Middle frontal gyrus (tissue), 1 donor: Measurements from ENCODE around the gene SMCO3.
A peak's percentile ranks its signal among the peaks of the same experiment; 100 is the strongest.

Experiments used
- DNase-seq: peaks from one replicate; pipeline ENCODE4 v3.0.0-alpha.2; 2015; ENCODE audit warnings: low spot score; ENCODE audit errors: extremely low spot score

The SMCO3 gene

GRCh38 chr12:14828892-14829291, 14.9 kb upstream of the SMCO3 start:
- DNase-seq, result no peak

GRCh38 chr12:14827043-14827442, 13.1 kb upstream of the SMCO3 start:
- no peak for DNase-seq

GRCh38 chr12:14826491-14826890, 12.5 kb upstream of the SMCO3 start:
- DNase-seq, result no peak

GRCh38 chr12:14825256-14825655, 11.3 kb upstream of the SMCO3 start:
- DNase-seq, result no peak

GRCh38 chr12:14824012-14824634, 10.1 kb upstream of the SMCO3 start:
- no peak for DNase-seq

- no peak for DNase-seq
Measured at GRCh38 chr12:14811486-14811885, 2.5 kb downstream of the SMCO3 start.

GRCh38 chr12:14810953-14811483, 3.0 kb downstream of the SMCO3 start:
- no peak for DNase-seq

GRCh38 chr12:14810167-14810952, 3.6 kb downstream of the SMCO3 start:
- DNase-seq, result no peak

GRCh38 chr12:14803830-14804160, 10.2 kb downstream of the SMCO3 start:
- DNase-seq, result no peak

- peak; percentile 98 for DNase-seq
Measured at GRCh38 chr12:14803011-14803829, 10.8 kb downstream of the SMCO3 start, which contains the start of the genes C12orf60 and WBP11. Gene C12orf60, plus strand, starts transcription at chr12:14803670. Its CDS starts 19,266 bp downstream, at chr12:14822936. Gene WBP11, minus strand, starts transcription at chr12:14803478. Its CDS starts 2,095 bp downstream, at chr12:14801383.

- DNase-seq, result no peak
Measured at GRCh38 chr12:14802721-14803010, 11.3 kb downstream of the SMCO3 start.

GRCh38 chr12:14802247-14802646, 11.7 kb downstream of the SMCO3 start:
- DNase-seq, result no peak

GRCh38 chr12:14795028-14795448, 18.9 kb downstream of the SMCO3 start:
- no peak for DNase-seq

- DNase-seq, result no peak
Measured at GRCh38 chr12:14785568-14785967, 28.4 kb downstream of the SMCO3 start.

- no peak for DNase-seq
Measured at GRCh38 chr12:14784471-14784870, 29.5 kb downstream of the SMCO3 start.

- no peak for DNase-seq
Measured at GRCh38 chr12:14782756-14783155, 31.2 kb downstream of the SMCO3 start.

GRCh38 chr12:14781563-14781962, 32.4 kb downstream of the SMCO3 start:
- no peak for DNase-seq

- no peak for DNase-seq
Measured at GRCh38 chr12:14780859-14781258, 33.1 kb downstream of the SMCO3 start.

- DNase-seq, result no peak
Measured at GRCh38 chr12:14779834-14780233, 34.1 kb downstream of the SMCO3 start.

- no peak for DNase-seq
Measured at GRCh38 chr12:14777271-14777670, 36.7 kb downstream of the SMCO3 start.

- DNase-seq, result no peak
Measured at GRCh38 chr12:14776236-14776961, 37.6 kb downstream of the SMCO3 start.
